ENCODE measurements around the gene DIAPH3.

Gene DIAPH3

DNA sequence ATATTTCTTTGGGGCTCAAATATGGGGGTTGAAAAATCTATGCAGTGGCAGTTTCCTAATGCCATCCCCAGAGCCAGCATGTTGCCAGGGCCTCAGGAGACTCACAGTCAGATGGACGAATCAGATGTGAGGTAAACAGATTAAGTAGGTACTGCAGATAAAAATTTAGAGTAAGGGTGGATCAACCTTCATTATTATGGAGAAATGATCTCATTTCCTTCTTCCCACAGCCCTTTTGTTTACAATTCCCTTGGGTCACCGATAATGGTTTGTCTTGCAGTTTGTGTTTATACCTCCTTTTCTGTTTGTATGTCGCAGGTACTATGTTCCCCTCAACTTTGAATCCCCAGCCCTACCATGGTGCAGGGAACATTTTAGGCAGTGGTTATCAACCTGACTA is 20.0 kb downstream of the DIAPH3 start:
- H3K4me3 ChIP-seq (ENCODE audit: low read depth, low read length), result no peak overlapping the region
- no peak for DNase-seq (ENCODE audit: low read depth, low spot score)
- TF ChIP-seq, protein P1, sequence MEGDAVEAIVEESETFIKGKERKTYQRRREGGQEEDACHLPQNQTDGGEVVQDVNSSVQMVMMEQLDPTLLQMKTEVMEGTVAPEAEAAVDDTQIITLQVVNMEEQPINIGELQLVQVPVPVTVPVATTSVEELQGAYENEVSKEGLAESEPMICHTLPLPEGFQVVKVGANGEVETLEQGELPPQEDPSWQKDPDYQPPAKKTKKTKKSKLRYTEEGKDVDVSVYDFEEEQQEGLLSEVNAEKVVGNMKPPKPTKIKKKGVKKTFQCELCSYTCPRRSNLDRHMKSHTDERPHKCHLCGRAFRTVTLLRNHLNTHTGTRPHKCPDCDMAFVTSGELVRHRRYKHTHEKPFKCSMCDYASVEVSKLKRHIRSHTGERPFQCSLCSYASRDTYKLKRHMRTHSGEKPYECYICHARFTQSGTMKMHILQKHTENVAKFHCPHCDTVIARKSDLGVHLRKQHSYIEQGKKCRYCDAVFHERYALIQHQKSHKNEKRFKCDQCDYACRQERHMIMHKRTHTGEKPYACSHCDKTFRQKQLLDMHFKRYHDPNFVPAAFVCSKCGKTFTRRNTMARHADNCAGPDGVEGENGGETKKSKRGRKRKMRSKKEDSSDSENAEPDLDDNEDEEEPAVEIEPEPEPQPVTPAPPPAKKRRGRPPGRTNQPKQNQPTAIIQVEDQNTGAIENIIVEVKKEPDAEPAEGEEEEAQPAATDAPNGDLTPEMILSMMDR (IDR thresholded peaks at IDR 0.05; ENCODE audit: low read depth, low read length), result no peak
- in situ Hi-C loops (cut with HindIII; ENCODE audit: low sequenced_read_pairs), result no loop called here

DNA sequence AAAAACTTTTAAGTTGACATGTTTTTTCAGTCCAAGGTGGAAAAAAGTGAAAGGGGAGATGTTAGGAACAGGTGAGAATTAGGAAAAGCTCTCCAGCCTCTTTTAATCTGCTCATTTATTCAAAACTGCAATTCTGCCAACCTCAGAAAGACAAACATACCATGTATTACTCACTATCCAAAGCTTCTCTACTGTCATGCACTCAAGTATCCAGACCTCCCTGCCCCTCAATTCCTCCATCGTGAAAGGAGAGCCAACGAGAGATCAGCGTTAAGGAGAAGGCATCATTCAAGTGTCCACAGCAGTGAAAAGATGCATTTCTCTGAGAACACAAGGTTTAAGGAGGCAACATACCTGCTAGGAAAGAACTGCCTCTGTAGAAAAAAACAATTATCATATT is 24.5 kb downstream of the DIAPH3 start:
- TF ChIP-seq, protein P1 (IDR thresholded peaks at IDR 0.05; ENCODE audit: low read depth, low read length), result no peak
- in situ Hi-C loops (cut with HindIII; ENCODE audit: low sequenced_read_pairs), result no loop called here
- no peak overlapping the region for H3K4me3 ChIP-seq (ENCODE audit: low read depth, low read length)
- DNase-seq (ENCODE audit: low read depth, low spot score), result peak; percentile 54

DNA sequence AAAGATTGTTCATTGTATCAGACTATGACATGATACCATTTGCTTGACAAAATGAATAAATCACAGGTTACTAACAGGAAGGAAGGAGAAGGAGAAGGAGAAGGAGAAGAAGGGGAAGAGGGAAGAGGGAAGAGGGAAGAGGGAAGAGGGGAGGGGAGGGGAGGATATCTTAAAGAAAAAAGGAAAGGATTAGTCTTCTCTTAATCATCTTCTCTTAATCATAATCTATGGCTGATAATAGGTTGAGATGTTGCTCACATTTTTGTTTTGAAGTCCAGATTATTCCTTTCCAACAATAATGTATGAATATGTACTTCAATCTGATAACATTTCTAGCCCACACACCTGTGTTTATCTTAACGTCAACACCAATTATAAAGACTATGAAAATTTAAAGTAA is 25.1 kb downstream of the DIAPH3 start:
- in situ Hi-C loops (cut with HindIII; ENCODE audit: low sequenced_read_pairs), result no loop called here
- no peak for DNase-seq (ENCODE audit: low read depth, low spot score)

DNA sequence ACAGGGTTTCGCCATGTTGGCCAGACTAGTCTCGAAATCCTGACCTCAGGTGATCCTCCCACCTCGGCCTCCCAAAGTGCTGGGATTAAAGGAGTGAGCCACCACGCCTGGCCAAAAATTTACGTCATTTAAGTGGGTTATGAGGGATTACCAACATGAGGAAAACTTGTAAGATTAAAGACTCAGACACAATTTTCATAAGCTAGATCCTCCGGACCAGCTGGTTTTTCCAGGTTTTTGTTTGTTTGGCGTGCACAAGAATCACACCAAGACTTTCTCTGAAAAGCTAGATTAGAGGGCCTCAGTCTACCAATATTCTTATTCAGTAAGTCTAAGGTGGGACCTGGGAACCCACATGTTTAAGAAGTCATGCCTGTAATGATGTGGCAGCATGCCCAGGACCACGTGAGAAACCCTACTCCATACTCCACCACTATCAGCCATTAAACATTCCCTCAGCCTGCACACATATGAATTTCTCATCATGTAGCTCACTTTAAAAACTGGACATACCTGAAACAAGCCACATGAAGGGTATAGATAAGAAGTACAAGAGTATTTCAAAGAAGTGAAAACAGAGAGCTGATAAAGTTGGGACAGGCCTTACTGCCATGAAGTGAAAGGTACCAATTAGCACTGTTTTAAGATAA is 25.7 kb downstream of the DIAPH3 start:
- in situ Hi-C loops (cut with HindIII; ENCODE audit: low sequenced_read_pairs), result no loop called here
- TF ChIP-seq, protein P1 (IDR thresholded peaks at IDR 0.05; ENCODE audit: low read depth, low read length), result no peak
- DNase-seq (ENCODE audit: low read depth, low spot score), result no peak
- no peak overlapping the region for H3K4me3 ChIP-seq (ENCODE audit: low read depth, low read length)

More for the DNA sequence above, 25.1 kb downstream of the DIAPH3 start:
- TF ChIP-seq, protein P1 (IDR thresholded peaks at IDR 0.05; ENCODE audit: low read depth, low read length), result no peak
- H3K4me3 ChIP-seq (ENCODE audit: low read depth, low read length), result no peak overlapping the region

DNA sequence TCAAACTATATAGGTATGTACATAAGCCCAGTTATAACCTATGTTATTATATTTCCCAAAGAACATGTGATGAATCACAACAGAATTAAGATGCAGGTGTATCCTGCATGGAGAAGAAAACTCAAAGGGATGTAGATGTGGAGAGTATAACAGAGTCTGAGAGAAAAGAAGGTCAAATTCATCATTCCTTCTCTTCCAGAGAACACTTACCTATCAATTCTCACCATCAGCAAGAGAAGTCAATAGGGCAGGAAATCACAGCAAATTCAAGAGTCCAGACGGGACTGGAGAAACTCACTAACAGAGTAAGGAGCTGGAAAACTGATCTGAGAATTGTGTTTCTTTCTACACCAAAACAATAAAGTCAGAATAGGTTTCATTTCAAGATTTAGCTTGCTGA is 28.4 kb downstream of the DIAPH3 start:
- no peak overlapping the region for H3K4me3 ChIP-seq (ENCODE audit: low read depth, low read length)
- in situ Hi-C loops (cut with HindIII; ENCODE audit: low sequenced_read_pairs), result no loop called here
- TF ChIP-seq, protein P1 (IDR thresholded peaks at IDR 0.05; ENCODE audit: low read depth, low read length), result no peak
- DNase-seq (ENCODE audit: low read depth, low spot score), result no peak

DNA sequence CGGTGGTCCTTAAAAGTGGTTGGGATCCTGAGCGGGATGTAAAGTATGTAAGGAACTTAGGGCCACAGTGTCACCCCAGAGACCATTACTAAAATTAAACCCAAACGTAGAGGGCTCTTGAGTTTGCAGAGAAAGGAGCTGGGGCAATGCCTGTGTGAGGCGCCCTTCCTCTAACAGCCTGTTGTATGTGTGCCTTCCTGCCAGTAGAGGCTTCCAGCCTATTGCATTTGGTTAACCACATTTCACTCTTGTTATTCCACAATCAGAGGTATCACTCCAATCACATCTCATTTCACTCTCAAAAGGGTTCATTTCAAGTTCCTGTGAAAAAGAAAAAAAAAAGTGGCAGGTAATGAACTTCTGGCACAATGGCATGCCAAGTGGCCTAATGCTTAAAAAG is 29.4 kb downstream of the DIAPH3 start:
- DNase-seq (ENCODE audit: low read depth, low spot score), result no peak
- TF ChIP-seq, protein P1 (IDR thresholded peaks at IDR 0.05; ENCODE audit: low read depth, low read length), result peak; percentile 31
- in situ Hi-C loops (cut with HindIII; ENCODE audit: low sequenced_read_pairs), result no loop called here
- H3K4me3 ChIP-seq (ENCODE audit: low read depth, low read length), result no peak overlapping the region
